SJCRH30 (cell line): ENCODE measurements around the gene TCF21. TPM values are rescaled to one million over a fixed set of nuclear protein-coding genes. Genes with fewer than 3 reads are reported as not detected.

Experiments used
- DNase-seq, 2 experiments: peaks; one replicate each; pipeline ENCODE4 v3.0.0-alpha.2; 2015 to 2020
- H3K27ac ChIP-seq: fragments of 250-450 bp; sonication (Bioruptor Pico); 2 replicates; pipeline ENCODE4 v1.5.1; 2020; ENCODE audit warnings: mild to moderate bottlenecking, moderate library complexity
- H3K27me3 ChIP-seq: fragments of 250-450 bp; sonication (Bioruptor Pico); 2 replicates; pipeline ENCODE4 v1.5.1; 2020; ENCODE audit warnings: mild to moderate bottlenecking, moderate library complexity
- H3K36me3 ChIP-seq: fragments of 250-450 bp; sonication (Bioruptor Pico); 2 replicates; pipeline ENCODE4 v1.5.1; 2020; ENCODE audit warnings: mild to moderate bottlenecking, moderate library complexity
- H3K4me1 ChIP-seq: fragments of 250-450 bp; sonication (Bioruptor Pico); 2 replicates; pipeline ENCODE4 v1.5.1; 2020; ENCODE audit warnings: mild to moderate bottlenecking, moderate library complexity
- H3K4me3 ChIP-seq: fragments of 250-450 bp; sonication (Bioruptor Pico); 2 replicates; pipeline ENCODE4 v1.5.1; 2020; ENCODE audit warnings: mild to moderate bottlenecking, moderate library complexity
- H3K9me3 ChIP-seq: fragments of 250-450 bp; sonication (Bioruptor Pico); replicated peaks from 2 replicates; pipeline ENCODE4 v1.5.1; 2020; ENCODE audit warnings: mild to moderate bottlenecking, moderate library complexity
- total RNA-seq: library from RNA; depleted of rRNA; stranded (reverse); fragments of >200 nt; shearing (Covaris generic); gene quantifications from 2 replicates; pipeline ENCODE4 v1.2.3, GENCODE V29; 2014

TCF21 gene
- total RNA-seq, 1 experiment from 2014 or later = not detected

- H3K4me1 ChIP-seq = no peaks in the 10 kb centered on the region
- no peaks in the 10 kb centered on the region for H3K27me3 ChIP-seq
- no peaks in the 10 kb centered on the region for H3K9me3 ChIP-seq
- no peak for DNase-seq
- no peaks in the 10 kb centered on the region for H3K36me3 ChIP-seq
- no peak overlapping the region for H3K4me3 ChIP-seq
- no peak overlapping the region for H3K27ac ChIP-seq
These were observed 11.8 kb upstream of the TCF21 start for GRCh38 chr6:133877116-133877515.

- no peaks in the 10 kb centered on the region for H3K4me1 ChIP-seq
- no peaks in the 10 kb centered on the region for H3K36me3 ChIP-seq
- no peaks in the 10 kb centered on the region for H3K9me3 ChIP-seq
- no peak overlapping the region for H3K27ac ChIP-seq
- DNase-seq = no peak
- no peak overlapping the region for H3K4me3 ChIP-seq
- peaks cover under 1% of the 10 kb centered on the region; the same call in 1 of the 2 replicates for H3K27me3 ChIP-seq
These were observed 8.9 kb upstream of the TCF21 start for GRCh38 chr6:133880006-133880405.

GRCh38 chr6:133880896-133881295 lies 8.0 kb upstream of the TCF21 start:
- Histone ChIP-seq H3K4me1 (no peaks in the 10 kb centered on the region), H3K9me3 (no peaks in the 10 kb centered on the region), H3K27ac (no peak overlapping the region), H3K27me3 (peaks cover 4% of the 10 kb centered on the region; the same call in 1 of the 2 replicates), H3K4me3 (no peak overlapping the region), H3K36me3 (no peaks in the 10 kb centered on the region)
- no peak for DNase-seq

- no peaks in the 10 kb centered on the region for H3K4me1 ChIP-seq
These were observed 2.7 kb upstream of the TCF21 start for GRCh38 chr6:133886104-133886775.

GRCh38 chr6:133887156-133887879 lies 1.6 kb upstream of the TCF21 start:
- Histone ChIP-seq H3K9me3 (no peaks in the 10 kb centered on the region), H3K4me3 (no peak overlapping the region), H3K36me3 (no peaks in the 10 kb centered on the region), H3K27ac (no peak overlapping the region), H3K4me1 (no peaks in the 10 kb centered on the region), H3K27me3 (peaks cover 4% of the 10 kb centered on the region; the same call in 1 of the 2 replicates)
- no peak for DNase-seq

More at GRCh38 chr6:133886104-133886775, 2.7 kb upstream of the TCF21 start:
- Histone ChIP-seq H3K36me3 (no peaks in the 10 kb centered on the region), H3K4me3 (no peak overlapping the region), H3K27ac (no peak overlapping the region), H3K27me3 (peaks cover 4% of the 10 kb centered on the region; the same call in 1 of the 2 replicates), H3K9me3 (no peaks in the 10 kb centered on the region)
- no peak for DNase-seq

DNA sequence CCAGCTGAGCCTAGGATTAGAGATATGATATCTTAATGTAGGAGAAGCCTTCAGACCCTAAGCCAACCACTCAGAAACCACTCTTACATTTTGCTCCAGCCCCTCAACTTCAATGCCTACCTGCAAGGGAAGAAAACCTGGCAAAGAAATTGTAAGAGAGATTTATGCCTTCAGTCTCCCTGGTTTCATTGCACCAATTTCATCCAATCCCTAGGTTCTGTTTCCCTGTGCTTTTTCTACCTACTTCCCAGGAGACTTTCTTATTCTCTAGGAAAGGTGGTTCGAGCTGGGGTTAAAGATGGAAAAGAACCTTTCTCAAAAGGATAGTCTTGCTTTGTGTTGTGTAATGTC lies 1.1 kb upstream of the TCF21 start:
- DNase-seq = no peak
- no peak overlapping the region for H3K4me3 ChIP-seq
- no peaks in the 10 kb centered on the region for H3K36me3 ChIP-seq
- peaks cover 4% of the 10 kb centered on the region; the same call in 1 of the 2 replicates for H3K27me3 ChIP-seq
- no peaks in the 10 kb centered on the region for H3K9me3 ChIP-seq
- H3K4me1 ChIP-seq = no peaks in the 10 kb centered on the region
- no peak overlapping the region for H3K27ac ChIP-seq

GRCh38 chr6:133889557-133890403 lies 867 bp downstream of the TCF21 start:
- DNase-seq = no peak
- H3K4me1 ChIP-seq = no peaks in the 10 kb centered on the region
- H3K27me3 ChIP-seq = peaks cover 4% of the 10 kb centered on the region; the same call in 1 of the 2 replicates
- no peak overlapping the region for H3K4me3 ChIP-seq
- no peaks in the 10 kb centered on the region for H3K36me3 ChIP-seq
- no peaks in the 10 kb centered on the region for H3K9me3 ChIP-seq
- H3K27ac ChIP-seq = no peak overlapping the region

GRCh38 chr6:133890711-133891148 lies 1.8 kb downstream of the TCF21 start:
- no peak overlapping the region for H3K4me3 ChIP-seq

GRCh38 chr6:133891149-133891926 lies 2.4 kb downstream of the TCF21 start:
- Histone ChIP-seq H3K4me3 (no peak overlapping the region), H3K4me1 (no peaks in the 10 kb centered on the region), H3K27ac (no peak overlapping the region), H3K36me3 (no peaks in the 10 kb centered on the region), H3K9me3 (no peaks in the 10 kb centered on the region), H3K27me3 (no peaks in the 10 kb centered on the region)
- DNase-seq = no peak

More at GRCh38 chr6:133890711-133891148, 1.8 kb downstream of the TCF21 start:
- Histone ChIP-seq H3K27ac (no peak overlapping the region), H3K4me1 (no peaks in the 10 kb centered on the region), H3K36me3 (no peaks in the 10 kb centered on the region), H3K27me3 (no peaks in the 10 kb centered on the region), H3K9me3 (no peaks in the 10 kb centered on the region)
- DNase-seq = no peak

DNA sequence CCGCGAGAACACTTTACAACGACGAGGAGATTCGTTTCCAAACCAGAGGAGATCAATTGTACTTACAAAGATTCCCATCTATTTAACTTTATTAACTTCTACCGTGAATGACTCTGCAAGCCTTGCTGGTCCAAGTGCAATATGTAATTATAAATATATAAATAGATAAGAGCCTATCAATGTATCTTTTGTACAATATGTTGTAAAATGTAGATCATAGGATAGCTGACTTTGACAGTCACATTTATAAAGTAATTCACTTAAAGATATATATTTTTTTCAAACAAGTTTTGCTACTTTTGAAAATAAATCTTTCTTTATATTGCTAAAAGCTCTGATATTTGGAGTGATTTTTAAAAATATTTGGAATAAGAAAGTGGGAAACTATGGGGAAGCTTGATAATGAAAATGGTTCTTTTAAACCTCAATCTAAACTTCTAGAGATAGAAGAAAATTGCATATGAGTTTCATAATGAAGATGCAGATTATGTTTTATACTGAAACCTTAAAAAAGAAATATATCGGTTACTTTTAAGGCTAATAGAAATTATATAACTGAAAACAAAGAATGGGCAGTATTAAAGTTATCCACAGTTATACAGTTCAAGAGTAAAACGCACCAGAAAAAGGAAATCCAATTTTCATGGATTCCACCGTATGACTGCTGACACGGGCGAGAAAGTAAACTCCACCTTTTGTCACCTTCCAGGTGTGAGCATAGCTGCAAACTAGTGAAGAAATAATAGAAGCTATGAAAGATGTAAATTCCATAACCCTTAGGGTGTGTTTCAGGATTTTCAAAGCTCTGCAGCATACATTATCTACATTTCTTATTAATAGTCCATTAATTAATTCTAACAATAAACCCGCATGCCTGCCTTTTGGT lies 3.3 kb downstream of the TCF21 start:
- H3K27me3 ChIP-seq = no peaks in the 10 kb centered on the region
- no peak for DNase-seq
- no peaks in the 10 kb centered on the region for H3K36me3 ChIP-seq
- no peaks in the 10 kb centered on the region for H3K9me3 ChIP-seq
- H3K4me3 ChIP-seq = no peak overlapping the region
- no peaks in the 10 kb centered on the region for H3K4me1 ChIP-seq
- no peak overlapping the region for H3K27ac ChIP-seq

- DNase-seq = no peak
- Histone ChIP-seq H3K9me3 (no peaks in the 10 kb centered on the region), H3K4me1 (no peaks in the 10 kb centered on the region), H3K27me3 (no peaks in the 10 kb centered on the region), H3K27ac (no peak overlapping the region), H3K36me3 (no peaks in the 10 kb centered on the region), H3K4me3 (no peak overlapping the region)
These were observed 4.1 kb downstream of the TCF21 start for GRCh38 chr6:133892813-133893691.

DNA sequence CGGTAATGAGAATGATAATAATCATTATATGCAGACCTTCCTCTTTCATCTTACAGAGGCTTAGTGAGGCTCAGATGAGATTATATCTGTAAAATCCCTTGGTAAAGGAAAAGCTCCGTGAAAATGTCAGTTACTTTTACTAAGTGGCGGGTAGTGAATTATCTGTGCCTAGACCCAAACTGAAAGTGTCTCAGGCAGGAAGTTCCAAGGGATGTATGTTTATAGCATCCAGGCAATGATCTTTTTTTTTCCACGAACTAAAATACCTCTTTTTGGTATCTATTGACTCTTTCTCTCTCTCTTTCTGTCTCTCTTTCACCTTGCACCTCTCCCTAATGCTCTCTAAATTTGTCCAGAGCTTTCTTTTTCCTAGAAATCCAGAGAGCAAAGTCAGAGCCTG lies 5.0 kb downstream of the TCF21 start:
- Histone ChIP-seq H3K4me3 (no peak overlapping the region), H3K9me3 (no peaks in the 10 kb centered on the region), H3K36me3 (no peaks in the 10 kb centered on the region), H3K27me3 (no peaks in the 10 kb centered on the region), H3K27ac (no peak overlapping the region), H3K4me1 (no peaks in the 10 kb centered on the region)
- no peak for DNase-seq

DNA sequence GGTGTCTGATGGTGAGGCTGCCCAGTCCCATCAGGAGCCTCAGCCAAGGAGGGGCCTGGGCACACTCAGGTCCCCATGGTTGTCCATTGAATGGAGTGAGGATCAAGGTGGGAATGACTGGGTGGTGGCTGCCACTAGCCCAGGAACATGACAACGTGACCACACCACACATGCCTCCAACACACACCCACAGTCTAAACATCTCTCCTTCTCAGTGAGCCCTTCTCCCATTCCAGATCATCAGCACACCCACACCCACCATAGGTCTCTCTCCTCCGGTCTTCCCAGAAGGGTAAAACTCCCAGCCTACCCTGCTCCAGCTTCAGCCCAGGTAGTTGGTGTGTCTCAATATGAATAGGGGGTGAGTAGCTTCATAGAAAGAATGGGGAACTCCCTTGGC lies 5.5 kb downstream of the TCF21 start:
- no peaks in the 10 kb centered on the region for H3K4me1 ChIP-seq
- no peak overlapping the region for H3K27ac ChIP-seq
- H3K9me3 ChIP-seq = no peaks in the 10 kb centered on the region
- H3K27me3 ChIP-seq = no peaks in the 10 kb centered on the region
- no peaks in the 10 kb centered on the region for H3K36me3 ChIP-seq
- DNase-seq = no peak
- H3K4me3 ChIP-seq = no peak overlapping the region
